Measurements from ENCODE around the gene MAPK11.

The MAPK11 gene

GRCh38 chr22:50312371-50312770 lies 42.2 kb upstream of the MAPK11 start:
- no peak for TF ChIP-seq CTCF (conservative IDR thresholded peaks at IDR 0.05; ENCODE audit: low read length)
- H3K4me3 ChIP-seq (ENCODE audit: low read length) = no peak overlapping the region
- no peak for DNase-seq (ENCODE audit: low read depth)

DNA sequence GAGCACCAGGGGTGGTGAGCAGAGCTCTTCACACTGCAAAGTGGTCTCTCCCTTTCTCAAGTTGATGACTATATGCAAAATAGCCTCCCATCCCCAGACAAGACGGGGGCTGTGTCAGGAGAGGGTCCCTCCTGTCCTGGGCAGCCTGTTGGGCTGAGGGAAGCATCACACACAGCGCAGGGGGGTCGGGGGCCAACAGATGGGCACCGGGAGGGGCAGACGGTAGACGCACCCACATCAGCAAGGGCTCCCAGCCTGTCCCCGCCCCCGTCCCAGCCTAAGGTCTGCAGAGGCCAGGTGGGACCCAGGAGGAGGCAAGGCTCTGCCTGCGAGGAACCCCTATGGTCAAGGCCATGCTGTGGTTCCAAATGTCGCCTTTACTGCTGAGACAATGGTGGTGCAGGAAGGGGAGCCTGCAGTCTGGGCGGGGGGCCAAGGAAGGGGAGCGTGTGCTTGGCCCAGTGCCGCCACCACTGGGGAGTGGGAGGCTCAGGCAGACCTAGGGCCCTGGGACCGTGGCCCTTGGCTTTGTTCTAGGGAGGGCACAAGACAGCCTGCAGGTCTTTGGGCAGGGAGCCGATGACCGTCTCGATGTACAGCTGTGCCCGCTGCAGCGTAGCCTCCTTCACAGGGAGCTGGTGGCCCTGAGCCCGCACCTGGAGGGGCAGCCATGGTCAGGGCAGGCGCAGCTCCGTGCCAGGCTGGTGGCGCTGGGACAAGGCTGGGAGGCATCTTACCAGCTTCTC lies 41.6 kb upstream of the MAPK11 start:
- no peak for DNase-seq (ENCODE audit: low read depth)
- no peak for TF ChIP-seq CTCF (conservative IDR thresholded peaks at IDR 0.05; ENCODE audit: low read length)
- no peak overlapping the region for H3K4me3 ChIP-seq (ENCODE audit: low read length)

DNA sequence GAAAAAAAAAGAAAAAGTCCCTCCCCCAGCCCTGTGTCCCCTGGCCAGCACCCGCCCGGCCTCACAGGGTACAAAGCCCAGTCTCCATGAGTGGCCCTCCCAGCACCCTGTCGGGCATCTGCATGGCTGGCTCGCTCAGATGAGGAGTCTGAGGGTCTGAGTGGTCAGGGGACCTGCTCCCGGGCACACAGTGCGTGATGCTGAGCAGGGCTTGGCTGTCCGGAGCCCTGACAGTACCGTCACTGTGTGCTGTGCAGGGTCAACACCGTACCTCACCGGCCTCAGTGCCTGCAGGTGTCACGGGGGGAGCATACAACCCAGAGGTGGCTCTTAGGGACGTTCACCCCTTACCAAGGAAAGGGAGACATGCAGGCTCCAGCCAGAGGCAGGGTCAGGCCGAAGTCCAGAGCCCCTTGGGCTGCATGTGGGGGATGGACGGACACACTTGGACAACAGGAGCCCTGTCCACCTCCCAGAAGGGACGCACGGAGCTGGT lies 40.8 kb upstream of the MAPK11 start:
- TF ChIP-seq CTCF (conservative IDR thresholded peaks at IDR 0.05; ENCODE audit: low read length) = no peak
- no peak overlapping the region for H3K4me3 ChIP-seq (ENCODE audit: low read length)
- DNase-seq (ENCODE audit: low read depth) = no peak

- H3K4me3 ChIP-seq (ENCODE audit: low read length) = no peak overlapping the region
- no peak for DNase-seq (ENCODE audit: low read depth)
- no peak for TF ChIP-seq CTCF (conservative IDR thresholded peaks at IDR 0.05; ENCODE audit: low read length)
Measured at GRCh38 chr22:50310031-50310722, 40.0 kb upstream of the MAPK11 start.

DNA sequence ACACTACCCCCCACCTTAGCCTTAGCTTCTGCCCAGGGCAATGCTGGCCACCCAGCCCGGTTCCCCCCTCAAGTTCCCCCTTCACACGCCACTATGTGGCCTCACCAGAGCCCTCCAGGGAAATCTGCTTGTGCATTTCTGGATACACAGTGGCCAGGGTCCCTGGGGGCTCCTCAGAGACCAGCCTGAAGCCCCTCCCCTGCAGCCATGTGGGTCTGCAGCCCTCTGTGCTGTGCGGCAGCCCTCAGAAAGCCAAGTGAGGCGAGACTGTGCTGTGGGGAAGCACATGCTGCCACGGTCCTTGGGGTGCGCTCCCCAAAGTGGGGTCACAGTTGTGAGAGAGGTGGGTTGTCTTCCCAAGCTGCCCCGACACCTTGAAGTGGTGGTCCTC lies 39.4 kb upstream of the MAPK11 start:
- no peak for DNase-seq (ENCODE audit: low read depth)
- TF ChIP-seq CTCF (conservative IDR thresholded peaks at IDR 0.05; ENCODE audit: low read length) = no peak

DNA sequence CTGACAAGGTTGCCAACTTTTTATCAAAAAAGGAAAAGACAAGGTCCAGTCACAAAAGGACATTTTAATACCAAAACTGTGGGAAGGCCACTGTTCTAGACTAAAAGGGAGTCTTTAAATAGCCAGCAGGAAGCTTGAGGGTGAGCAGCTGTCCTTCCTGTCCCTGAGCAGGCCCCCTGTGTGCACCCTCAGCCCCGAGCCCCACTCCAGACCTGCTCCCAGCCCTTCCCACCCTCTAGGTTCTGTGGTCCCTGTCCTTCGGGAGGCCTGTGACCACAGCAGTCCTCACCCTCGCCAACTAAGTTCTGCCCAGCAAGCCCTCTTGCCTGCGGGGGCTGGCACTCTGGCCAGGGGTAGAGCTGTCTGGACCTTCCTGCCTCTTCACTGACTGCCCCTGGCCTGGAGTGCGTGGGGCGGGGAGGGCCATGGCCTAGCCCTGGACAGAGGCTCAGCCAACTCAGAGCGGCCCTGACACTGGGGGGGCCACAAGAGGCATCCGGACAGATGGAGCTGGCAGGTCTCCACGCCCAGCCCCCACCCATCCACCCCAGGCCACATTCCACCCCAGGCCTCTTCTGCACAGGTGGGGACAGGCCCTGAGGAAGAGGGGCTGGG lies 38.9 kb upstream of the MAPK11 start:
- no peak for TF ChIP-seq CTCF (conservative IDR thresholded peaks at IDR 0.05; ENCODE audit: low read length)
- H3K4me3 ChIP-seq (ENCODE audit: low read length) = no peak overlapping the region
- DNase-seq (ENCODE audit: low read depth) = no peak

More for the DNA sequence above, 39.4 kb upstream of the MAPK11 start:
- H3K4me3 ChIP-seq (ENCODE audit: low read length) = no peak overlapping the region

Data from AG10803 (cell line).